K562 (cell line): ENCODE results near the gene DCAF5. TPM values are rescaled to one million over a fixed set of nuclear protein-coding genes. Genes with fewer than 3 reads are reported as not detected.

Source experiments
- FOS ChIP-seq: IDR thresholded peaks from 3 replicates; pipeline ENCODE4 v1.6.1; 2011; ENCODE audit not compliant: insufficient read length; ENCODE audit errors: extremely low read depth
- FOXA3 ChIP-seq, 2 experiments: fragments of 450-650 bp in 1 of 2; sonication (generic) in 1 of 2; formaldehyde crosslinking; IDR thresholded peaks in 1 of 2; conservative IDR thresholded peaks in 1 of 2; 2 replicates each; pipeline versions ENCODE4 v1.4.0 to v1.8.0; 2020 to 2022; ENCODE audit warnings: mild to moderate bottlenecking in 2 of 2, missing genetic modification reagents in 1 of 2
- MAZ ChIP-seq, 2 experiments: fragments of 450-650 bp in 1 of 2; sonication (generic) in 1 of 2; formaldehyde crosslinking; IDR thresholded peaks in 1 of 2; conservative IDR thresholded peaks in 1 of 2; 2 replicates each; pipeline versions ENCODE4 v1.4.0 to v1.5.0; 2020; ENCODE audit warnings: mild to moderate bottlenecking in 1 of 2, missing genetic modification reagents in 1 of 2
- MBD2 ChIP-seq: sonication (generic); IDR thresholded peaks from 2 replicates; pipeline ENCODE4 v1.6.1; 2016; ENCODE audit warnings: low read depth, borderline replicate concordance
- PHB ChIP-seq: fragments of 250-450 bp; sonication (Bioruptor Pico); IDR thresholded peaks from 2 replicates; pipeline ENCODE4 v1.5.0; 2021
- RAD21 ChIP-seq, 2 experiments: fragments of 250-450 bp in 1 of 2; fragments of 450-650 bp in 1 of 2; sonication (Bioruptor Pico) in 1 of 2; formaldehyde crosslinking in 1 of 2; IDR thresholded peaks in 1 of 2; conservative IDR thresholded peaks in 1 of 2; 2 replicates each; pipeline versions ENCODE4 v1.4.0 to v1.8.0; 2020 to 2022; ENCODE audit warnings: mild to moderate bottlenecking in 2 of 2, moderate library complexity in 1 of 2
- RCOR1 ChIP-seq, 2 experiments: IDR thresholded peaks; 2 replicates each; pipeline ENCODE4 v1.6.1; 2012; ENCODE audit warnings: low read depth in 2 of 2, low read length in 2 of 2, borderline replicate concordance in 1 of 2, improper control_type of control experiment in 1 of 2
- SETDB1 ChIP-seq: IDR thresholded peaks from one replicate; pipeline ENCODE4 v1.6.1; 2012; ENCODE audit warnings: low read length, control low read depth, inconsistent platforms
- SMC3 ChIP-seq: conservative IDR thresholded peaks from 2 replicates; pipeline ENCODE4 v1.6.1; 2011; ENCODE audit warnings: low read depth, low read length, improper control_type of control experiment; ENCODE audit not compliant: insufficient read depth
- SNIP1 ChIP-seq: fragments of 450-650 bp; IDR thresholded peaks from 2 replicates; pipeline ENCODE4 v1.7.1; 2017; ENCODE audit warnings: low read depth, mild to moderate bottlenecking
- TARDBP ChIP-seq: fragments of 450-650 bp; IDR thresholded peaks from 2 replicates; pipeline ENCODE4 v1.6.1; 2016
- ZNF830 ChIP-seq: fragments of 250-450 bp; sonication (Bioruptor Pico); IDR thresholded peaks from 2 replicates; pipeline ENCODE4 v1.5.0; 2021; ENCODE audit warnings: mild to moderate bottlenecking
- polyA plus RNA-seq, 8 experiments: library from polyadenylated mRNA; depleted of rRNA in 4 of 8; stranded (reverse) in 5 of 8; unstranded in 3 of 8; fragments of >200 nt; fragmentation: Nextera tagmentation in 2 of 8; fragmentation: Illumina TruSeq in 1 of 8; extraction: Ambion mirVana in 2 of 8; extraction: Trizol in 1 of 8; gene quantifications; 2 replicates each; pipeline versions ENCODE4 v1.2.1 to v1.2.3, GENCODE V29; 2011 to 2014; ENCODE audit warnings: inconsistent platforms in 1 of 8, missing spikeins in 1 of 8
- total RNA-seq, 7 experiments: library from RNA; depleted of rRNA in 6 of 7; stranded (reverse); fragments of >200 nt in 6 of 7; fragmentation: Illumina TruSeq in 2 of 7; extraction: Trizol in 2 of 7; gene quantifications; 2 replicates each; pipeline versions ENCODE4 v1.2.1 to v1.2.3, GENCODE V29; 2011 to 2021; ENCODE audit warnings: low replicate concordance in 1 of 7
- TF ChIP-seq, protein P1 (sequence below): sonication (generic); formaldehyde crosslinking; IDR thresholded peaks from 2 replicates; pipeline ENCODE4 v1.8.0; 2022; ENCODE audit warnings: missing genetic modification reagents, mild to moderate bottlenecking, borderline replicate concordance
- TF ChIP-seq, protein P2 (sequence below): IDR thresholded peaks from 2 replicates; pipeline ENCODE4 v1.6.1; 2011; ENCODE audit warnings: borderline replicate concordance, low read depth, mild to moderate bottlenecking, moderate library complexity, low read length; ENCODE audit not compliant: insufficient read depth, poor library complexity, severe bottlenecking
- TF ChIP-seq, protein P3 (sequence below), 2 experiments: fragments of 150-350 bp in 1 of 2; IDR thresholded peaks; 2 replicates each; pipeline ENCODE4 v1.6.1; 2012 to 2016; ENCODE audit warnings: low read depth in 2 of 2, low read length in 2 of 2, mild to moderate bottlenecking in 1 of 2, moderate library complexity in 1 of 2

Gene DCAF5
- total and polyA plus RNA-seq, 9 of the 15 experiments (the other 6 are each of a cell fraction or from before 2014, with no cell fraction given) = 5.6 to 24.1 (median 12.7) TPM

DNA sequence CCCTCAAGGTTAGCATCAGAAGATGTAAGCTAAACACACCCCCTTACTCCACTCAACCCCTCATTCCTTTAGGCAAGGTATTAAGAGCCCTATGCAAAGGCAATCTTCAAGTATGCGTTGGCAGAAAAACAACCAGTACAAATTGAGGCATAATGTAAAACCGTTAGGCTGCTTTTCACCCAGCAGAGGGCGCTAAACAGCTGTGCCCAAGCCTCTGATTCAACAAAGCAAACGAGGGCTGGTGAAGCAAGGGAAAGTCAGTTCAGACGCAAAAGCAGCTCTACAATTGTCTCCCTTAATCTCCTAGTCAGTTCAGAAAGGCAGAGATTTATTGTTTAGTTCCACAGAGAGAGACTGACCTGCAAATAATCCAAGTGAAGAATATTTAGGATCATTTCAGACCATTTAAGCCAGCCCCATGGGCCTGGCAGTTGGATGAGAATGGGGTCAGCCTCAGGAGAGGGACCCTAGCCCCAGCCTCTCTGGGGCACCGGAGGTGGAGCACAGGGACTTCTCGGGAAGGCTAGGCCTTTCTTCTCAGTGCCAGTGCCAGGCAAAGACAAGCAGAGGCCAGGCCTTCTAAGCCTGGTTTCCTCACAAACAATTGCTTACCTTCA lies 23.5 kb downstream of the DCAF5 start (continued):
- no peak for TF ChIP-seq TARDBP
- TF ChIP-seq ZNF830 (CRISPR knock-in tag) = no peak
- peak; percentile 72 to 76 for TF ChIP-seq RAD21 (CRISPR knock-in tag; conservative IDR thresholded peaks at IDR 0.05 in 1 of 2, IDR thresholded peaks at IDR 0.05 in 1 of 2)
- no peak for TF ChIP-seq PHB
- TF ChIP-seq FOXA3 (CRISPR knock-in tag; conservative IDR thresholded peaks at IDR 0.05 in 1 of 2, IDR thresholded peaks at IDR 0.05 in 1 of 2) = peak in 1 of 2 experiments; percentile 28; a peak in 1 of 4 replicates
- TF ChIP-seq, protein P1, sequence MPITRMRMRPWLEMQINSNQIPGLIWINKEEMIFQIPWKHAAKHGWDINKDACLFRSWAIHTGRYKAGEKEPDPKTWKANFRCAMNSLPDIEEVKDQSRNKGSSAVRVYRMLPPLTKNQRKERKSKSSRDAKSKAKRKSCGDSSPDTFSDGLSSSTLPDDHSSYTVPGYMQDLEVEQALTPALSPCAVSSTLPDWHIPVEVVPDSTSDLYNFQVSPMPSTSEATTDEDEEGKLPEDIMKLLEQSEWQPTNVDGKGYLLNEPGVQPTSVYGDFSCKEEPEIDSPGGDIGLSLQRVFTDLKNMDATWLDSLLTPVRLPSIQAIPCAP (CRISPR knock-in tag) = no peak
- TF ChIP-seq MBD2 = no peak
- TF ChIP-seq MAZ (CRISPR knock-in tag; conservative IDR thresholded peaks at IDR 0.05 in 1 of 2, IDR thresholded peaks at IDR 0.05 in 1 of 2) = peak in 1 of 2 experiments; percentile 46; a peak in 1 of 4 replicates
- TF ChIP-seq SMC3 = peak; percentile 52; the same call in 1 of the 2 replicates
- TF ChIP-seq, protein P2, sequence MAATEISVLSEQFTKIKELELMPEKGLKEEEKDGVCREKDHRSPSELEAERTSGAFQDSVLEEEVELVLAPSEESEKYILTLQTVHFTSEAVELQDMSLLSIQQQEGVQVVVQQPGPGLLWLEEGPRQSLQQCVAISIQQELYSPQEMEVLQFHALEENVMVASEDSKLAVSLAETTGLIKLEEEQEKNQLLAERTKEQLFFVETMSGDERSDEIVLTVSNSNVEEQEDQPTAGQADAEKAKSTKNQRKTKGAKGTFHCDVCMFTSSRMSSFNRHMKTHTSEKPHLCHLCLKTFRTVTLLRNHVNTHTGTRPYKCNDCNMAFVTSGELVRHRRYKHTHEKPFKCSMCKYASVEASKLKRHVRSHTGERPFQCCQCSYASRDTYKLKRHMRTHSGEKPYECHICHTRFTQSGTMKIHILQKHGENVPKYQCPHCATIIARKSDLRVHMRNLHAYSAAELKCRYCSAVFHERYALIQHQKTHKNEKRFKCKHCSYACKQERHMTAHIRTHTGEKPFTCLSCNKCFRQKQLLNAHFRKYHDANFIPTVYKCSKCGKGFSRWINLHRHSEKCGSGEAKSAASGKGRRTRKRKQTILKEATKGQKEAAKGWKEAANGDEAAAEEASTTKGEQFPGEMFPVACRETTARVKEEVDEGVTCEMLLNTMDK = peak; percentile 26
- no peak for TF ChIP-seq SETDB1
- TF ChIP-seq SNIP1 = no peak
- TF ChIP-seq FOS = no peak
- TF ChIP-seq, protein P3, sequence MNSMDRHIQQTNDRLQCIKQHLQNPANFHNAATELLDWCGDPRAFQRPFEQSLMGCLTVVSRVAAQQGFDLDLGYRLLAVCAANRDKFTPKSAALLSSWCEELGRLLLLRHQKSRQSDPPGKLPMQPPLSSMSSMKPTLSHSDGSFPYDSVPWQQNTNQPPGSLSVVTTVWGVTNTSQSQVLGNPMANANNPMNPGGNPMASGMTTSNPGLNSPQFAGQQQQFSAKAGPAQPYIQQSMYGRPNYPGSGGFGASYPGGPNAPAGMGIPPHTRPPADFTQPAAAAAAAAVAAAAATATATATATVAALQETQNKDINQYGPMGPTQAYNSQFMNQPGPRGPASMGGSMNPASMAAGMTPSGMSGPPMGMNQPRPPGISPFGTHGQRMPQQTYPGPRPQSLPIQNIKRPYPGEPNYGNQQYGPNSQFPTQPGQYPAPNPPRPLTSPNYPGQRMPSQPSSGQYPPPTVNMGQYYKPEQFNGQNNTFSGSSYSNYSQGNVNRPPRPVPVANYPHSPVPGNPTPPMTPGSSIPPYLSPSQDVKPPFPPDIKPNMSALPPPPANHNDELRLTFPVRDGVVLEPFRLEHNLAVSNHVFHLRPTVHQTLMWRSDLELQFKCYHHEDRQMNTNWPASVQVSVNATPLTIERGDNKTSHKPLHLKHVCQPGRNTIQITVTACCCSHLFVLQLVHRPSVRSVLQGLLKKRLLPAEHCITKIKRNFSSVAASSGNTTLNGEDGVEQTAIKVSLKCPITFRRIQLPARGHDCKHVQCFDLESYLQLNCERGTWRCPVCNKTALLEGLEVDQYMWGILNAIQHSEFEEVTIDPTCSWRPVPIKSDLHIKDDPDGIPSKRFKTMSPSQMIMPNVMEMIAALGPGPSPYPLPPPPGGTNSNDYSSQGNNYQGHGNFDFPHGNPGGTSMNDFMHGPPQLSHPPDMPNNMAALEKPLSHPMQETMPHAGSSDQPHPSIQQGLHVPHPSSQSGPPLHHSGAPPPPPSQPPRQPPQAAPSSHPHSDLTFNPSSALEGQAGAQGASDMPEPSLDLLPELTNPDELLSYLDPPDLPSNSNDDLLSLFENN (IDR thresholded peaks at IDR 0.05; ENCODE audit: low read depth in 2 of 2, low read length in 2 of 2) = no peak
- no peak for TF ChIP-seq RCOR1 (IDR thresholded peaks at IDR 0.05; ENCODE audit: borderline replicate concordance in 1 of 2, low read depth in 2 of 2, low read length in 2 of 2)
